B cell (primary cell): ENCODE measurements around the gene RNASET2. TPM values are rescaled to one million over a fixed set of nuclear protein-coding genes. Genes with fewer than 3 reads are reported as not detected.

ENCODE experiments used
- ATAC-seq: fragments of 200-7000 bp; cut with Tn5 transposase; one replicate; pipeline ENCODE4 v1.10.0; 2021; ENCODE audit warnings: low read depth, mild to moderate bottlenecking, moderate number of reproducible peaks, moderate library complexity
- CTCF ChIA-PET: fragments of 350-600 bp; sonication (Branson Sonifier 250); formaldehyde crosslinking; loops from one replicate; lab custom pipeline; 2021; ENCODE audit warnings: antibody characterized with exemption, inconsistent platforms; lab: Charles Lee
- POLR2A ChIA-PET: fragments of 350-600 bp; sonication (Branson Sonifier 250); formaldehyde crosslinking; loops from one replicate; lab custom pipeline; 2021; ENCODE audit warnings: antibody characterized with exemption; lab: Charles Lee
- DNase-seq: peaks from one replicate; pipeline ENCODE4 v3.0.0; 2013
- H2AFZ ChIP-seq: 2 replicates; pipeline ENCODE4 v1.6.1; 2012; ENCODE audit warnings: mild to moderate bottlenecking, low read depth, low read length; ENCODE audit not compliant: insufficient read depth, poor library complexity, severe bottlenecking
- H3K27ac ChIP-seq, 2 donors: 1 replicate in 1 of 2; 2 replicates in 1 of 2; pipeline ENCODE4 v1.5.1; 2012 to 2013; ENCODE audit warnings: low read length in 2 of 2, mild to moderate bottlenecking in 2 of 2, moderate library complexity in 1 of 2
- H3K27me3 ChIP-seq, 4 experiments: fragments of 200-600 bp in 1 of 4; sonication (generic) in 1 of 4; replicated peaks in 1 of 4; 1 replicate in 2 of 4; 2 replicates in 2 of 4; pipeline versions ENCODE4 v1.6.1 to v1.7.0; 2013 to 2016; ENCODE audit warnings: low read length in 3 of 4, mild to moderate bottlenecking in 2 of 4, mixed read lengths in 1 of 4, moderate library complexity in 1 of 4; ENCODE audit not compliant: insufficient read depth in 4 of 4, control insufficient read depth in 3 of 4; ENCODE audit errors: control extremely low read depth in 1 of 4
- H3K36me3 ChIP-seq, 2 experiments: replicated peaks in 1 of 2; 1 replicate in 1 of 2; 2 replicates in 1 of 2; pipeline versions ENCODE4 v1.6.1 to v1.7.1; 2013; ENCODE audit warnings: low read length in 1 of 2; ENCODE audit not compliant: insufficient read depth in 2 of 2, control insufficient read depth in 1 of 2; ENCODE audit errors: control extremely low read depth in 1 of 2, extremely low read depth in 1 of 2
- H3K4me1 ChIP-seq, 2 donors: fragments of 200-600 bp in 1 of 2; sonication (generic) in 1 of 2; 1 replicate in 1 of 2; 2 replicates in 1 of 2; pipeline versions ENCODE4 v1.5.1 to v1.6.1; 2013 to 2017; ENCODE audit warnings: low read length in 2 of 2; ENCODE audit not compliant: control insufficient read depth in 2 of 2, insufficient read depth in 2 of 2
- H3K4me2 ChIP-seq: replicated peaks from 2 replicates; pipeline ENCODE3; 2012; ENCODE audit warnings: mild to moderate bottlenecking, low read depth, low read length; ENCODE audit not compliant: poor library complexity, severe bottlenecking
- H3K4me3 ChIP-seq, 5 experiments: fragments of 200-600 bp in 1 of 5; sonication (generic) in 1 of 5; 1 replicate in 3 of 5; 2 replicates in 2 of 5; pipeline versions ENCODE4 v1.5.1 to v1.7.0; 2011 to 2016; ENCODE audit warnings: low read length in 4 of 5, mild to moderate bottlenecking in 4 of 5, low read depth in 2 of 5, control low read depth in 1 of 5, moderate library complexity in 1 of 5; ENCODE audit not compliant: insufficient read depth in 1 of 5; ENCODE audit errors: control extremely low read depth in 1 of 5, extremely low read depth in 1 of 5
- H3K79me2 ChIP-seq: fragments of 200-600 bp; sonication (generic); one replicate; pipeline ENCODE4 v1.6.0; 2016; ENCODE audit warnings: low read length; ENCODE audit not compliant: control insufficient read depth, insufficient read depth
- H3K9ac ChIP-seq: fragments of 200-600 bp; sonication (generic); 2 replicates; pipeline ENCODE4 v1.6.1; 2017; ENCODE audit warnings: mild to moderate bottlenecking, low read length, moderate library complexity
- H3K9me3 ChIP-seq, 3 donors: one replicate each; pipeline versions ENCODE4 v1.6.1 to v1.7.1; 2013; ENCODE audit warnings: low read length in 2 of 3; ENCODE audit not compliant: control insufficient read depth in 2 of 3, insufficient read depth in 1 of 3; ENCODE audit errors: control extremely low read depth in 1 of 3
- H4K20me1 ChIP-seq: 2 replicates; pipeline ENCODE4 v1.6.0; 2012; ENCODE audit warnings: mild to moderate bottlenecking, low read length; ENCODE audit not compliant: insufficient read depth, control insufficient read depth, poor library complexity, severe bottlenecking
- H3K27ac Mint-ChIP-seq: one replicate; pipeline ENCODE4 v1.8.0; 2021; ENCODE audit warnings: mixed read lengths
- H3K27me3 Mint-ChIP-seq: one replicate; pipeline ENCODE4 v1.8.0; 2021; ENCODE audit warnings: mixed read lengths
- H3K4me1 Mint-ChIP-seq: one replicate; pipeline ENCODE4 v1.8.0; 2021; ENCODE audit warnings: mixed read lengths
- H3K4me3 Mint-ChIP-seq: one replicate; pipeline ENCODE4 v1.8.0; 2021; ENCODE audit warnings: mixed read lengths
- H3K9me3 Mint-ChIP-seq: one replicate; pipeline ENCODE4 v1.8.0; 2022; ENCODE audit warnings: mixed read lengths; ENCODE audit not compliant: insufficient read depth
- CTCF ChIP-seq: fragments of 200-600 bp; IDR thresholded peaks from one replicate; pipeline ENCODE4 v1.8.0; 2022; ENCODE audit warnings: antibody characterized with exemption, mild to moderate bottlenecking
- EZH2 ChIP-seq: IDR thresholded peaks from 2 replicates; pipeline ENCODE4 v1.6.1; 2012; ENCODE audit warnings: borderline replicate concordance, low read depth, mild to moderate bottlenecking, moderate library complexity, low read length; ENCODE audit not compliant: insufficient read depth, poor library complexity, severe bottlenecking
- WGBS: methylation state at CpG from one replicate; pipeline ENCODE4 v1.1.5; 2013; ENCODE audit warnings: missing lambda C conversion rate; ENCODE audit not compliant: insufficient coverage; 5-methylcytosine and 5-hydroxymethylcytosine counted together
- intact Hi-C: fragments of 100-400 bp; cut with micrococcal nuclease; formaldehyde crosslinking; loops from one replicate; pipeline ENCODE4 v1.10.0; 2022
- polyA plus RNA-seq: library from polyadenylated mRNA; depleted of rRNA; stranded (reverse); fragments of >200 nt; gene quantifications from 2 replicates; pipeline ENCODE4 v1.2.3, GENCODE V29; 2012
- total RNA-seq, 2 donors: library from RNA; stranded (reverse); fragments of 120-200 nt in 1 of 2; gene quantifications; 1 replicate in 1 of 2; 2 replicates in 1 of 2; pipeline versions ENCODE4 v1.2.3 to v1.2.4, GENCODE V29; 2013 to 2022

Gene RNASET2
- total and polyA plus RNA-seq, 2 donors (not counting 1 experiment from before 2014, with no cell fraction given) = 293 to 330 TPM

DNA sequence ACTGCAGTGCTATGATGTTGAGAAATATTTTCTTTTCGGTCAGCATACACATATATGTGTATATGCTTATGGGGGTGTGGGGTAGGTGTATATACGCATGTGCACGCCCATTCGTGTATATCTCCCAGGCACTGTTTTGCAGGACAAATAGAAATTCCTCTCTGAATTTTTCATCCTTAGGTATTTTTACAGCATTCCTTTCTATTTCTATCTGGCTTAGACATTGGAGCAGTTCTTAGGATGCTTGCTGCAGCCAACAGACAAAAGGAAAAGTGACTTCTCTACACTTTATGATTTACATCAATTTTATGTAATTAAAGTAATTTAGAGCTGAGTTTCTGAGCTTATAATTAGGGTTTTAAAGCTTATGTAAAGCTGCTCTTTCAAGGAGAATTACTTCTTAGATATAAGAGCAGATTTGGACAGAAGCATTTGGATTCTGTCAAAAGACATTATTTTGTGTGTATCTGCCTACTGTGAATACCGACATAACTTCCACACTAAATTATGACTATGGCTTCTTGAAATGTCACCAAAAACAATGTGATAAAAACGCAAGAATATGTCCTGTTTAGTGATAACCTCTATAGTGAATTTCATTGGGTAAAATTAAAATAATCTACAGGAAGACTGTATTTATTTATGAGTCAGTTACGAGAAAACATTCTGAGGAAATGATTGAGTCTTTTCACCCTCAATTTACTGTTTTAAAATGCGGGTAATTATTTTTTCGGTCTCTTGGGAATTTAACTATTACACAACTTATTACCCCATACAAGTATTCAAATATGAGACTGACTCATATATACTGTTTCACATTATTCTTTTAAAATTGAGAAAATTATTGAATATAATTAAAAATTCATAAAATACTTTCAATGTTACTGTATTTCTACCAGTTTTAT lies 21.5 kb upstream of the RNASET2 start:
- no peaks in the 10 kb centered on the region for H3K27me3 Mint-ChIP-seq
- H3K4me2 ChIP-seq = no peak overlapping the region
- intact Hi-C loops = no loop called here
- no peak overlapping the region for H2AFZ ChIP-seq
- H3K9me3 Mint-ChIP-seq = no peaks in the 10 kb centered on the region
- peak overlapping the region; percentile 46 for H3K27ac Mint-ChIP-seq
- POLR2A ChIA-PET = no interaction called here
- H3K4me3 ChIP-seq = no peak overlapping the region
- H4K20me1 ChIP-seq = no peaks in the 10 kb centered on the region
- H3K9me3 ChIP-seq = no peaks in the 10 kb centered on the region
- H3K9ac ChIP-seq = no peak overlapping the region
- no peak overlapping the region for H3K4me3 Mint-ChIP-seq
- no peaks in the 10 kb centered on the region for H3K4me1 Mint-ChIP-seq
- no peak overlapping the region for H3K27ac ChIP-seq
- 100% methylated on average over 1 of the region's 9 CpGs for WGBS
- ATAC-seq = no peak
- TF ChIP-seq CTCF (no peak), EZH2 (no peak)
- H3K79me2 ChIP-seq = no peaks in the 10 kb centered on the region
- CTCF ChIA-PET = interaction anchor here (3.4 kb wide), 1 partner anchor 12 kb away, joined by 14 read pairs; no protein-coding TSS in a partner anchor
- no peaks in the 10 kb centered on the region for H3K36me3 ChIP-seq
- H3K4me1 ChIP-seq = no peaks in the 10 kb centered on the region
- no peak for DNase-seq
- no peaks in the 10 kb centered on the region for H3K27me3 ChIP-seq

GRCh38 chr6:166976636-166977035 lies 20.3 kb upstream of the RNASET2 start:
- no peaks in the 10 kb centered on the region for H3K9me3 ChIP-seq
- ATAC-seq (no peak), DNase-seq (no peak)
- no peak overlapping the region for H3K4me2 ChIP-seq
- intact Hi-C loops = no loop called here
- no peak overlapping the region for H2AFZ ChIP-seq
- H3K4me1 Mint-ChIP-seq = no peaks in the 10 kb centered on the region
- H3K9me3 Mint-ChIP-seq = no peaks in the 10 kb centered on the region
- H4K20me1 ChIP-seq = no peaks in the 10 kb centered on the region
- CTCF ChIA-PET = interaction anchor here (0.7 kb wide), 1 partner anchor 104 kb away, joined by 3 read pairs; no protein-coding TSS in a partner anchor
- H3K4me3 Mint-ChIP-seq = no peak overlapping the region
- H3K79me2 ChIP-seq = no peaks in the 10 kb centered on the region
- WGBS = no CpG with 5 or more reads among the region's 2 CpGs
- no peak overlapping the region for H3K4me3 ChIP-seq
- POLR2A ChIA-PET = no interaction called here
- H3K27ac ChIP-seq = no peak overlapping the region
- no peaks in the 10 kb centered on the region for H3K4me1 ChIP-seq
- TF ChIP-seq CTCF = no peak
- TF ChIP-seq EZH2 = no peak
- no peaks in the 10 kb centered on the region for H3K36me3 ChIP-seq
- no peak overlapping the region for H3K27ac Mint-ChIP-seq
- no peak overlapping the region for H3K9ac ChIP-seq
- H3K27me3 ChIP-seq = no peaks in the 10 kb centered on the region
- H3K27me3 Mint-ChIP-seq = no peaks in the 10 kb centered on the region
